ENCODE measurements around the gene CAPN2.
"Not testable (repeated sequence)": the region's sequence is repeated elsewhere in the genome, so short reads cannot be mapped to it uniquely, and the experiment has no call there.

The CAPN2 gene

DNA sequence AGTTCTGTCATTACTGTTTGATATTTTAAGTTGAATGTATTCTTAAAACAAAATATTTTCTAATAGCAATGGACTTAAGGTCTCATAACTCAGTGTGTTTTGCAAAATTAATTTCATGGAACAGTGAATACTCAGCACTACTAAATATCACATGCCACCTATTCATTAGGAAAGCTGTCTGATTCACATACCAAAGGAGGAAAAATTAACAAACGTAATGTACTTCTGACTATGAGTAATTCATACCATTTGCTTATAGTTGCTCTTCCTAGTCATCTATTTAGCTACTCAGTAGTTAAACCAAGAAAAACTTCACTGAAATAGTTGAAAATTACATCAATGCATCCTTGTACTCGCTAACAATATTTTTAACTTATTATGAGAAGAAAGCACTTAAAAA, 98.2 kb downstream of the CAPN2 start:
- Histone ChIP-seq H3K9ac (ENCODE audit: low read depth in 1 of 2, low read length in 2 of 2) (no peak overlapping the region), H3K9me3 (ENCODE audit: control insufficient read depth in 1 of 2, low read length in 2 of 2) (no peaks in the 10 kb centered on the region), H3K4me3 (ENCODE audit: low read depth in 1 of 2, low read length in 2 of 2) (no peak overlapping the region), H3K36me3 (ENCODE audit: control insufficient read depth in 1 of 2, insufficient read depth in 2 of 2, low read length in 2 of 2) (peaks cover 16 to 26% of the 10 kb centered on the region in 2 donors), H3K4me1 (ENCODE audit: control insufficient read depth in 1 of 2, insufficient read depth in 2 of 2, low read length in 2 of 2) (no peaks in the 10 kb centered on the region), H3K27me3 (ENCODE audit: control insufficient read depth in 1 of 2, insufficient read depth in 2 of 2, low read length in 2 of 2) (no peaks in the 10 kb centered on the region), H3K27ac (ENCODE audit: low read depth, low read length) (no peak overlapping the region)

DNA sequence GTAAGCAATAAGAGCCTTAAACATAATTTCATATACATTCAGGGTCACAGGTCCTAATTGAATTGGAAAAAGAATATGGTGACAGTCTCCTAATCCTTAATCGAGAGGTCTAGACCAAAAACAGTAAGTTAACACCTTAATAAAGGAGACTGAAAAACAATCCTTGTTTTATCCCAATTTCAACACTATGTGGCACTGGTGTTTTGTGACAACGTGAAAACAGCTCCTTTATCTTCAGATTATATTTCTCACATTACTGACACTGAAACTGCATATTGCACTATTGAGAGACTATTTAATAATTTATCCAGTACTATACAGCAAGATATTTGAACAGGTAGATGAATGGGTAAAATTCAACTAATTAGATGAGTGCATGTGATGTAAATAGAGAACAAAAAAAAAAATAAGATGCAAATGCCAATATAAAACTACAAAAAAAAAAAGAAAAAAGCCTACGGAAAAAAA, 99.3 kb downstream of the CAPN2 start:
- H3K9me3 ChIP-seq (ENCODE audit: control insufficient read depth in 1 of 2, low read length in 2 of 2), result no peaks in the 10 kb centered on the region
- no peak overlapping the region for H3K27ac ChIP-seq (ENCODE audit: low read depth, low read length)
- H3K27me3 ChIP-seq (ENCODE audit: control insufficient read depth in 1 of 2, insufficient read depth in 2 of 2, low read length in 2 of 2), result no peaks in the 10 kb centered on the region
- no peaks in the 10 kb centered on the region for H3K4me1 ChIP-seq (ENCODE audit: control insufficient read depth in 1 of 2, insufficient read depth in 2 of 2, low read length in 2 of 2)
- H3K4me3 ChIP-seq (ENCODE audit: low read depth in 1 of 2, low read length in 2 of 2), result no peak overlapping the region
- H3K9ac ChIP-seq (ENCODE audit: low read depth in 1 of 2, low read length in 2 of 2), result no peak overlapping the region
- H3K36me3 ChIP-seq (ENCODE audit: control insufficient read depth in 1 of 2, insufficient read depth in 2 of 2, low read length in 2 of 2), result peaks cover 11 to 17% of the 10 kb centered on the region in 2 donors

DNA sequence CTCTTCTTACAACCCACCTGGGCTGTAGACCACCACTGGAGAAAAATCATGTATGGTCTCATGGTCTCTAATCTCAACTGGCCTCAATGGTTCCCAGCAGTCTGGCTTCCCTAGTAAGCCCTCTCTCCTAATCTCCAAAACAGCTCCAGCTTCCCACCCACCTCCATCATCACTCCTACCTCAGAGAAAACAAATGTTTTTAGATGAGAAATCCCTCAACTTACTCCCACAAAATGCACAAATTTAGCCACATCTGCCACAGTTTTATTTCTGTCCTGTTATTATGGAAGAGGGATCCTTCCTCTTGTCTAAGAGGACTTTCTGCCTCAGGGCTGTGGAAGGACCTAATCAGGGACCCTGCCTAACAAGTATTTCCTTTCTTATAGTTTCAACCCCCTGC, 101.3 kb downstream of the CAPN2 start:
- H3K4me3 ChIP-seq (ENCODE audit: low read depth in 1 of 2, low read length in 2 of 2), result no peak overlapping the region
- no peaks in the 10 kb centered on the region for H3K27me3 ChIP-seq (ENCODE audit: control insufficient read depth in 1 of 2, insufficient read depth in 2 of 2, low read length in 2 of 2)
- no peaks in the 10 kb centered on the region for H3K4me1 ChIP-seq (ENCODE audit: control insufficient read depth in 1 of 2, insufficient read depth in 2 of 2, low read length in 2 of 2)
- H3K36me3 ChIP-seq (ENCODE audit: control insufficient read depth in 1 of 2, insufficient read depth in 2 of 2, low read length in 2 of 2), result peaks cover 11 to 16% of the 10 kb centered on the region in 2 donors
- H3K27ac ChIP-seq (ENCODE audit: low read depth, low read length), result no peak overlapping the region
- no peaks in the 10 kb centered on the region for H3K9me3 ChIP-seq (ENCODE audit: control insufficient read depth in 1 of 2, low read length in 2 of 2)
- no peak overlapping the region for H3K9ac ChIP-seq (ENCODE audit: low read depth in 1 of 2, low read length in 2 of 2)

DNA sequence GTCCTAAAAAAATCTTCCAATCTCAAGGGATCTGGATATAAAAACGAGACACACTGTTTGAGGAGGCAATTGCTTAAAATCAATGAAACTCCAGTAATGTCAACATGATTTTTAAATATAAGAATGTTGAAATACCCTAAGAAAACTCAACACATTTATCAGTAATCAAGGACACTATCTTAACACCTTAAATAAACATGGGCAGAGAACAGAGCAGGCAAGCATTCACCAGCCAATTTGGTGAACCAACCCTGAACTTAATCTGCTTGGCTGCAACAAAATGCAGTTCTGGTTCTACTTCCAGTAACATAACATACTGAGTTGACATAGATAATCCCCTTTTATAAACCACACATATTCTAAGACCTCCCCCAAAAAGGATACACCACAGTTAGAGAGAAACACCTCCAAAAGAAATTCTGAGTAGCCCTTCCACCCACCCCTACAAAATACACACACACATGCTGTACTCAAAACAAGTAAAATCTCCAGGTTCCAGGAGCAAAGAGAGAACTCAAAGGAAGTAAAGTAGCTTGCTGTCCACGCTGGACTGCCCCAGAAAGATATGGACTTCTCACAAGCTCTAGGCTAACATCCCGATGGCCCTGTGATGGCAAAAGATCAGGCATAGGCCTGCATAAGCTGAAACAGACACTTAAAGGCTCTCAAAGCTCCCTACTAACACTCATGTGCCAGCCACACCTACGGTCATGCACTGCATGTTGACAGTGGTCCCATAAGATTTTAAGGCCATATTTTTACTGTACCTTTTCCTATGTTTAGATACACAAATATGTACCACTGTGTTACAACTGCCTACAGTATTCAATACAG, 102.9 kb downstream of the CAPN2 start:
- Histone ChIP-seq H3K4me3 (ENCODE audit: low read depth in 1 of 2, low read length in 2 of 2) (no peak overlapping the region), H3K36me3 (ENCODE audit: control insufficient read depth in 1 of 2, insufficient read depth in 2 of 2, low read length in 2 of 2) (peaks cover 11 to 20% of the 10 kb centered on the region in 2 donors), H3K9ac (ENCODE audit: low read depth in 1 of 2, low read length in 2 of 2) (no peak overlapping the region), H3K9me3 (ENCODE audit: control insufficient read depth in 1 of 2, low read length in 2 of 2) (no peaks in the 10 kb centered on the region), H3K27me3 (ENCODE audit: control insufficient read depth in 1 of 2, insufficient read depth in 2 of 2, low read length in 2 of 2) (no peaks in the 10 kb centered on the region), H3K27ac (ENCODE audit: low read depth, low read length) (no peak overlapping the region), H3K4me1 (ENCODE audit: control insufficient read depth in 1 of 2, insufficient read depth in 2 of 2, low read length in 2 of 2) (peaks cover 0 to 5% of the 10 kb centered on the region in 2 donors)

DNA sequence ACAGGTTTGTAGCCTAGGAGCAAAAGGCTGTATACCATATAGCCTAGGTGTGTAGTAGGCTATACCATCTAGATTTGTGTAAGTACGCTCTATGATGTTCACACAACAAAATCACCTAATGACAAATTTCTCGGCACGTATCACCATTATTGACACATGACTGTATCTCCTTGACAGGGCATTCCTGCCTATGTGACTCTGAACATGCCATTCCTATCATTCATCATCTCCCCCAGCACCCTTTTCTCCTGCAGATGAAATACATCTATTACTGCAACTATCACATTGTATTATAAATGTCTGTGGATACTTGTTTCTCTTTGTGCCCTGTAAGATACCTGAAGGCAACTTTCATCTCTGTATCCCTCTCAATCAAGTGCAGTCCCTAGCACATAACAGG, 103.5 kb downstream of the CAPN2 start:
- H3K36me3 ChIP-seq (ENCODE audit: control insufficient read depth in 1 of 2, insufficient read depth in 2 of 2, low read length in 2 of 2), result peaks cover 15 to 25% of the 10 kb centered on the region in 2 donors

DNA sequence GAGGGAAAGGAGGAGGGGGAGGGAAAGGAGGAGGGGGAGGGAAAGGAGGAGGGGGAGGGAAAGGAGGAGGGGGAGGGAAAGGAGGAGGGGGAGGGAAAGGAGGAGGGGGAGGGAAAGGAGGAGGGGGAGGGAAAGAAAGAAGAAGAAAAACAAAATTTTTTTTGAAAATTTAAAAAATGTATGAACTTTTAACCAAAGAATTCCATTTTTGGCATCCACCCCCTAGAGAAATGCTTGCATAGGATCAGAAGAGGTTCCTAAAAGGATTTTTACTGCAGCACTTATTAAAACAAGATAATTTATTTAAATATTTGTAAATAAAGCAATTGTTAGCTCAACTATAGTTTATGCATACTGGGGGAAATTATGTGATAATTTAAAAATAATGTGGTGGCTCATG, 104.9 kb downstream of the CAPN2 start:
- H3K4me1 ChIP-seq (ENCODE audit: control insufficient read depth in 1 of 2, insufficient read depth in 2 of 2, low read length in 2 of 2), result not testable (repeated sequence)

More for the DNA sequence above, 103.5 kb downstream of the CAPN2 start:
- Histone ChIP-seq H3K9ac (ENCODE audit: low read depth in 1 of 2, low read length in 2 of 2) (no peak overlapping the region), H3K4me1 (ENCODE audit: control insufficient read depth in 1 of 2, insufficient read depth in 2 of 2, low read length in 2 of 2) (peaks cover 0 to 5% of the 10 kb centered on the region in 2 donors), H3K27ac (ENCODE audit: low read depth, low read length) (no peak overlapping the region), H3K27me3 (ENCODE audit: control insufficient read depth in 1 of 2, insufficient read depth in 2 of 2, low read length in 2 of 2) (no peaks in the 10 kb centered on the region), H3K4me3 (ENCODE audit: low read depth in 1 of 2, low read length in 2 of 2) (no peak overlapping the region), H3K9me3 (ENCODE audit: control insufficient read depth in 1 of 2, low read length in 2 of 2) (no peaks in the 10 kb centered on the region)

GRCh38 chr1:223819730-223820514, 107.6 kb downstream of the CAPN2 start:
- H3K36me3 ChIP-seq (ENCODE audit: control insufficient read depth in 1 of 2, insufficient read depth in 2 of 2, low read length in 2 of 2), result peaks cover 7 to 9% of the 10 kb centered on the region in 2 donors

More for the DNA sequence above, 104.9 kb downstream of the CAPN2 start:
- not testable (repeated sequence) for H3K9ac ChIP-seq (ENCODE audit: low read depth in 1 of 2, low read length in 2 of 2); H3K27ac ChIP-seq (ENCODE audit: low read depth, low read length); H3K4me3 ChIP-seq (ENCODE audit: low read depth in 1 of 2, low read length in 2 of 2); H3K9me3 ChIP-seq (ENCODE audit: control insufficient read depth in 1 of 2, low read length in 2 of 2); H3K27me3 ChIP-seq (ENCODE audit: control insufficient read depth in 1 of 2, insufficient read depth in 2 of 2, low read length in 2 of 2)
- peaks cover 18 to 25% of the 10 kb centered on the region in 2 donors for H3K36me3 ChIP-seq (ENCODE audit: control insufficient read depth in 1 of 2, insufficient read depth in 2 of 2, low read length in 2 of 2)

DNA sequence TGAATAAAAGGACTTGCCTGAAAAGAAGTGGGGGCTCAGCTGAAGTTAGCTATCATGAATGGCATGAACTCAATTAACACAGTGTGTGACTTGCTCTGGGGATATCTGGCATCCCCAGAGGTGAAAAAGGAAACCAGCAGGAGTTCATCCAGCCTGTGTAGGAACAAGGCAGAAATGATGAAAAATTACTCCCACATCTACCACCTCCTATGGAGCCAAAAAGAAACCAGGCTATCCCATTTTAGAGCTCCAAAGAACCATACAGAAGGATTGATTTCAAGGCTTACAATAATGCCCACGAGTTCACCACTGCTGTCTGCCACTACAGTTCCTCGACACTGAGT, 108.1 kb downstream of the CAPN2 start:
- H3K9ac ChIP-seq (ENCODE audit: low read depth in 1 of 2, low read length in 2 of 2), result no peak overlapping the region
- peaks cover 7 to 9% of the 10 kb centered on the region in 2 donors for H3K36me3 ChIP-seq (ENCODE audit: control insufficient read depth in 1 of 2, insufficient read depth in 2 of 2, low read length in 2 of 2)
- peaks cover 0 to 12% of the 10 kb centered on the region in 2 donors for H3K4me1 ChIP-seq (ENCODE audit: control insufficient read depth in 1 of 2, insufficient read depth in 2 of 2, low read length in 2 of 2)
- no peaks in the 10 kb centered on the region for H3K27me3 ChIP-seq (ENCODE audit: control insufficient read depth in 1 of 2, insufficient read depth in 2 of 2, low read length in 2 of 2)
- no peak overlapping the region for H3K4me3 ChIP-seq (ENCODE audit: low read depth in 1 of 2, low read length in 2 of 2)
- H3K9me3 ChIP-seq (ENCODE audit: control insufficient read depth in 1 of 2, low read length in 2 of 2), result no peaks in the 10 kb centered on the region
- no peak overlapping the region for H3K27ac ChIP-seq (ENCODE audit: low read depth, low read length)

More at GRCh38 chr1:223819730-223820514, 107.6 kb downstream of the CAPN2 start:
- Histone ChIP-seq H3K27me3 (ENCODE audit: control insufficient read depth in 1 of 2, insufficient read depth in 2 of 2, low read length in 2 of 2) (no peaks in the 10 kb centered on the region), H3K27ac (ENCODE audit: low read depth, low read length) (no peak overlapping the region), H3K9me3 (ENCODE audit: control insufficient read depth in 1 of 2, low read length in 2 of 2) (no peaks in the 10 kb centered on the region), H3K9ac (ENCODE audit: low read depth in 1 of 2, low read length in 2 of 2) (no peak overlapping the region), H3K4me1 (ENCODE audit: control insufficient read depth in 1 of 2, insufficient read depth in 2 of 2, low read length in 2 of 2) (peaks cover 0 to 9% of the 10 kb centered on the region in 2 donors), H3K4me3 (ENCODE audit: low read depth in 1 of 2, low read length in 2 of 2) (no peak overlapping the region)

GRCh38 chr1:223820971-223821370, 108.6 kb downstream of the CAPN2 start:
- Histone ChIP-seq H3K36me3 (ENCODE audit: control insufficient read depth in 1 of 2, insufficient read depth in 2 of 2, low read length in 2 of 2) (peaks cover 7 to 9% of the 10 kb centered on the region in 2 donors), H3K4me3 (ENCODE audit: low read depth in 1 of 2, low read length in 2 of 2) (no peak overlapping the region), H3K27ac (ENCODE audit: low read depth, low read length) (no peak overlapping the region), H3K4me1 (ENCODE audit: control insufficient read depth in 1 of 2, insufficient read depth in 2 of 2, low read length in 2 of 2) (peaks cover 4 to 17% of the 10 kb centered on the region in 2 donors), H3K27me3 (ENCODE audit: control insufficient read depth in 1 of 2, insufficient read depth in 2 of 2, low read length in 2 of 2) (no peaks in the 10 kb centered on the region), H3K9ac (ENCODE audit: low read depth in 1 of 2, low read length in 2 of 2) (no peak overlapping the region), H3K9me3 (ENCODE audit: control insufficient read depth in 1 of 2, low read length in 2 of 2) (no peaks in the 10 kb centered on the region)

DNA sequence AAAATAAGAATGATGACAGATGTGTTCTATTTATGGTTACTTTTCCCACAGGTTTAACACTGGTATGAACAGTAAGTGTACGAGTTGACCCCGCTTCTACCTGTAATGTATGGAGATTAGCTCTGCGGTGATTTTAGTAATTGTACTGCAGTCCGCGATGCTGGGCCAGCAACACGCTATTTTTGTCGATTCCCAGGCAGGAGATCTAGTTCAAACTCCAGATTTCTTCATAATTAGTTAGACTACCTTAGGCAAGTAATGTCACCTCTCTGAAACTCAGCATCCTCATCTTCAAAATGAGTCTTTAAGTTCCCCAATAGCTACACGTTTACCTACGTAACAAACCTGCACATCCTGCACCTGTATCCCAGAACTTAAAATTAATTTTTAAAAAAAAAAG, 111.9 kb downstream of the CAPN2 start:
- Histone ChIP-seq H3K4me3 (ENCODE audit: low read depth in 1 of 2, low read length in 2 of 2) (no peak overlapping the region), H3K27ac (ENCODE audit: low read depth, low read length) (no peak overlapping the region), H3K9me3 (ENCODE audit: control insufficient read depth in 1 of 2, low read length in 2 of 2) (no peaks in the 10 kb centered on the region), H3K9ac (ENCODE audit: low read depth in 1 of 2, low read length in 2 of 2) (no peak overlapping the region), H3K4me1 (ENCODE audit: control insufficient read depth in 1 of 2, insufficient read depth in 2 of 2, low read length in 2 of 2) (peaks cover 6 to 32% of the 10 kb centered on the region in 2 donors), H3K36me3 (ENCODE audit: control insufficient read depth in 1 of 2, insufficient read depth in 2 of 2, low read length in 2 of 2) (peaks cover 7 to 9% of the 10 kb centered on the region in 2 donors), H3K27me3 (ENCODE audit: control insufficient read depth in 1 of 2, insufficient read depth in 2 of 2, low read length in 2 of 2) (no peaks in the 10 kb centered on the region)

All from duodenal mucosa (tissue), 2 donors.